Activated T-cell treated with anti-CD3 and anti-CD28 coated beads, Interleukin-2, amount 50 U/mL, for 72 hours (primary cell): ENCODE results near the gene TOMM20L. TPM values are rescaled to one million over a fixed set of nuclear protein-coding genes. Genes with fewer than 3 reads are reported as not detected.
"Not testable (repeated sequence)": the region's sequence is repeated elsewhere in the genome, so short reads cannot be mapped to it uniquely, and the experiment has no call there.

ENCODE experiments used
- ATAC-seq, 2 donors: fragments of 150-1000 bp; cut with Tn5 transposase; replicated peaks in 1 of 2; 2 replicates each; pipeline ENCODE4 v1.10.0; 2021; ENCODE audit warnings: moderate library complexity in 2 of 2, mild to moderate bottlenecking in 1 of 2
- DNase-seq, 2 donors: peaks; one replicate each; pipeline ENCODE4 v3.0.0; 2021 to 2022; ENCODE audit warnings: mixed read lengths in 1 of 2
- H3K27ac Mint-ChIP-seq: one replicate; pipeline ENCODE4 v1.8.0; 2022; ENCODE audit warnings: mild to moderate bottlenecking, moderate library complexity, mixed read lengths
- H3K27me3 Mint-ChIP-seq: one replicate; pipeline ENCODE4 v1.8.0; 2022; ENCODE audit warnings: low read depth, mixed read lengths
- H3K36me3 Mint-ChIP-seq, 2 donors: one replicate each; pipeline ENCODE4 v1.8.0; 2022; ENCODE audit warnings: mixed read lengths in 2 of 2, mild to moderate bottlenecking in 1 of 2; ENCODE audit not compliant: insufficient read depth in 2 of 2
- H3K4me1 Mint-ChIP-seq: one replicate; pipeline ENCODE4 v1.8.0; 2022; ENCODE audit warnings: low read depth, mixed read lengths
- H3K4me3 Mint-ChIP-seq, 2 donors: one replicate each; pipeline ENCODE4 v1.8.0; 2022; ENCODE audit warnings: mild to moderate bottlenecking in 2 of 2, mixed read lengths in 2 of 2, moderate library complexity in 2 of 2
- H3K9me3 Mint-ChIP-seq, 2 donors: one replicate each; pipeline ENCODE4 v1.8.0; 2022; ENCODE audit warnings: mixed read lengths in 2 of 2
- total RNA-seq, 2 donors: library from RNA; stranded (reverse); gene quantifications; one replicate each; pipeline ENCODE4 v1.2.3, GENCODE V29; 2022

TOMM20L gene
- total RNA-seq, 2 donors from 2014 or later: not detected

GRCh38 chr14:58398495-58398894, 2.8 kb downstream of the TOMM20L start:
- Mint-ChIP-seq H3K4me1 (peaks cover 13% of the 10 kb centered on the region), H3K4me3 (no peak overlapping the region), H3K27ac (no peak overlapping the region), H3K27me3 (no peaks in the 10 kb centered on the region), H3K36me3 (no peaks in the 10 kb centered on the region), H3K9me3 (no peaks in the 10 kb centered on the region)
- ATAC-seq (no peak), DNase-seq (no peak)

- H3K27ac Mint-ChIP-seq: no peak overlapping the region
- no peaks in the 10 kb centered on the region for H3K9me3 Mint-ChIP-seq
- ATAC-seq (no peak), DNase-seq (no peak)
- no peak overlapping the region for H3K4me3 Mint-ChIP-seq
- H3K27me3 Mint-ChIP-seq: no peaks in the 10 kb centered on the region
- H3K36me3 Mint-ChIP-seq: no peaks in the 10 kb centered on the region
- peaks cover 13% of the 10 kb centered on the region for H3K4me1 Mint-ChIP-seq
Observed at GRCh38 chr14:58398895-58399294, 3.2 kb downstream of the TOMM20L start.

GRCh38 chr14:58401587-58401986, 5.9 kb downstream of the TOMM20L start:
- no peaks in the 10 kb centered on the region for H3K9me3 Mint-ChIP-seq
- ATAC-seq (peak; percentile 39 to 60), DNase-seq (peak in 1 of 2 donors; percentile 12)
- peaks cover 0 to 2% of the 10 kb centered on the region in 2 donors for H3K36me3 Mint-ChIP-seq
- H3K4me3 Mint-ChIP-seq: no peak overlapping the region
- no peaks in the 10 kb centered on the region for H3K27me3 Mint-ChIP-seq
- H3K27ac Mint-ChIP-seq: no peak overlapping the region
- H3K4me1 Mint-ChIP-seq: peaks cover 3% of the 10 kb centered on the region

GRCh38 chr14:58408681-58409215, 13.0 kb downstream of the TOMM20L start:
- Mint-ChIP-seq H3K4me1 (peaks cover 6% of the 10 kb centered on the region), H3K27me3 (no peaks in the 10 kb centered on the region), H3K27ac (no peak overlapping the region), H3K9me3 (no peaks in the 10 kb centered on the region), H3K4me3 (no peak overlapping the region), H3K36me3 (peaks cover 3 to 21% of the 10 kb centered on the region in 2 donors)
- DNase-seq: no peak
- ATAC-seq: no peak

GRCh38 chr14:58414845-58415244, 19.1 kb downstream of the TOMM20L start:
- H3K27me3 Mint-ChIP-seq: no peaks in the 10 kb centered on the region
- H3K4me3 Mint-ChIP-seq: peak overlapping the region in 1 of 2 donors; percentile 57
- peak overlapping the region; percentile 86 for H3K27ac Mint-ChIP-seq
- ATAC-seq (peak in 1 of 2 donors; percentile 59), DNase-seq (no peak)
- peaks cover 22% of the 10 kb centered on the region for H3K4me1 Mint-ChIP-seq
- H3K9me3 Mint-ChIP-seq: no peaks in the 10 kb centered on the region
- H3K36me3 Mint-ChIP-seq: peaks cover 6 to 38% of the 10 kb centered on the region in 2 donors

- ATAC-seq (no peak), DNase-seq (no peak)
- H3K27ac Mint-ChIP-seq: peak overlapping the region; percentile 86
- H3K9me3 Mint-ChIP-seq: no peaks in the 10 kb centered on the region
- H3K36me3 Mint-ChIP-seq: peaks cover 8 to 41% of the 10 kb centered on the region in 2 donors
- peaks cover 28% of the 10 kb centered on the region for H3K4me1 Mint-ChIP-seq
- no peaks in the 10 kb centered on the region for H3K27me3 Mint-ChIP-seq
- no peak overlapping the region for H3K4me3 Mint-ChIP-seq
Observed at GRCh38 chr14:58415636-58416547, 20.2 kb downstream of the TOMM20L start.

GRCh38 chr14:58416934-58417333, 21.2 kb downstream of the TOMM20L start:
- not testable (repeated sequence) for H3K27me3 Mint-ChIP-seq, ATAC-seq, H3K9me3 Mint-ChIP-seq, DNase-seq, H3K4me3 Mint-ChIP-seq
- peaks cover 8 to 38% of the 10 kb centered on the region in 2 donors for H3K36me3 Mint-ChIP-seq
- peak overlapping the region; percentile 79 for H3K27ac Mint-ChIP-seq
- H3K4me1 Mint-ChIP-seq: peaks cover 32% of the 10 kb centered on the region

GRCh38 chr14:58426670-58427280, 31.0 kb downstream of the TOMM20L start:
- Mint-ChIP-seq H3K9me3 (no peaks in the 10 kb centered on the region), H3K4me3 (peak overlapping the region; percentile 84 to 96), H3K36me3 (peaks cover 4 to 5% of the 10 kb centered on the region in 2 donors), H3K27me3 (no peaks in the 10 kb centered on the region), H3K27ac (peak overlapping the region; percentile 100), H3K4me1 (peaks cover 51% of the 10 kb centered on the region)
- ATAC-seq (peak; percentile 13 to 27), DNase-seq (peak; percentile 55 to 70)

GRCh38 chr14:58427281-58428117, 31.8 kb downstream of the TOMM20L start, which contains the start of the genes KIAA0586 and TIMM9:
TSS of gene KIAA0586 (plus strand) at chr14:58427719. CDS start at chr14:58428265, 546 bp downstream.
TSS of gene TIMM9 (minus strand) at chr14:58427531. CDS start at chr14:58411945, 15,586 bp downstream.
- Mint-ChIP-seq H3K27ac (peak within 1 kb of the TSS; percentile 100), H3K36me3 (peaks cover 4 to 5% of the 10 kb centered on the region in 2 donors), H3K27me3 (no peaks in the 10 kb centered on the region), H3K4me1 (peaks cover 51% of the 10 kb centered on the region), H3K9me3 (no peaks in the 10 kb centered on the region), H3K4me3 (peak within 1 kb of the TSS; percentile 84 to 96)
- ATAC-seq: peak; percentile 83 to 84
- peak; percentile 94 to 97 for DNase-seq

- DNase-seq: peak in 1 of 2 donors; percentile 19
- peaks cover 51% of the 10 kb centered on the region for H3K4me1 Mint-ChIP-seq
- peak overlapping the region; percentile 100 for H3K27ac Mint-ChIP-seq
- ATAC-seq: no peak
- peaks cover 5 to 6% of the 10 kb centered on the region in 2 donors for H3K36me3 Mint-ChIP-seq
- peak overlapping the region; percentile 84 to 96 for H3K4me3 Mint-ChIP-seq
- no peaks in the 10 kb centered on the region for H3K27me3 Mint-ChIP-seq
- H3K9me3 Mint-ChIP-seq: no peaks in the 10 kb centered on the region
Observed at GRCh38 chr14:58428118-58428683, 32.5 kb downstream of the TOMM20L start.

- Mint-ChIP-seq H3K27me3 (no peaks in the 10 kb centered on the region), H3K4me3 (peak overlapping the region; percentile 84 to 96), H3K9me3 (no peaks in the 10 kb centered on the region), H3K36me3 (peaks cover 4 to 5% of the 10 kb centered on the region in 2 donors), H3K4me1 (peaks cover 42% of the 10 kb centered on the region), H3K27ac (peak overlapping the region; percentile 87)
- peak; percentile 82 for ATAC-seq
- peak; percentile 37 to 42 for DNase-seq
Observed at GRCh38 chr14:58430156-58430555, 34.4 kb downstream of the TOMM20L start.

- no peaks in the 10 kb centered on the region for H3K27me3 Mint-ChIP-seq
- DNase-seq (no peak), ATAC-seq (no peak)
- no peak overlapping the region for H3K27ac Mint-ChIP-seq
- H3K4me3 Mint-ChIP-seq: no peak overlapping the region
- H3K4me1 Mint-ChIP-seq: no peaks in the 10 kb centered on the region
- no peaks in the 10 kb centered on the region for H3K9me3 Mint-ChIP-seq
- H3K36me3 Mint-ChIP-seq: peaks cover 1 to 21% of the 10 kb centered on the region in 2 donors
Observed at GRCh38 chr14:58439476-58439875, 43.7 kb downstream of the TOMM20L start.
